Endodermal cell (in vitro differentiated cells): Measurements from ENCODE around the gene LRP3. TPM values are rescaled to one million over a fixed set of nuclear protein-coding genes. Genes with fewer than 3 reads are reported as not detected.

ENCODE experiments used
- DNase-seq: peaks from one replicate; pipeline ENCODE4 v3.0.0-alpha.2; 2017
- H3K27ac ChIP-seq: 2 replicates; pipeline ENCODE4 v1.5.1; 2013; ENCODE audit warnings: mild to moderate bottlenecking, low read depth, low read length, moderate library complexity
- H3K27me3 ChIP-seq: 2 replicates; pipeline ENCODE4 v1.6.1; 2013; ENCODE audit warnings: mild to moderate bottlenecking, low read length, moderate library complexity; ENCODE audit not compliant: insufficient read depth, control insufficient read depth, poor library complexity, severe bottlenecking
- H3K36me3 ChIP-seq: 2 replicates; pipeline ENCODE4 v1.7.0; 2013; ENCODE audit warnings: mild to moderate bottlenecking, low read length, moderate library complexity; ENCODE audit not compliant: control insufficient read depth, insufficient read depth
- H3K4me1 ChIP-seq: one replicate; pipeline ENCODE4 v1.7.0; 2013; ENCODE audit warnings: low read length; ENCODE audit not compliant: control insufficient read depth, insufficient read depth
- H3K4me3 ChIP-seq: 2 replicates; pipeline ENCODE4 v1.5.1; 2013; ENCODE audit warnings: mild to moderate bottlenecking, low read length, moderate library complexity
- H3K9ac ChIP-seq: 2 replicates; pipeline ENCODE4 v1.6.1; 2013; ENCODE audit warnings: mild to moderate bottlenecking, low read length, moderate library complexity; ENCODE audit not compliant: poor library complexity, severe bottlenecking; ENCODE audit errors: extremely low read depth
- H3K9me3 ChIP-seq: 2 replicates; pipeline ENCODE4 v1.6.1; 2013; ENCODE audit warnings: mild to moderate bottlenecking, low read length, moderate library complexity; ENCODE audit not compliant: control insufficient read depth
- H3K27ac Mint-ChIP-seq: 2 replicates; pipeline ENCODE4 v1.8.0; 2020; ENCODE audit warnings: mixed read lengths
- H3K27me3 Mint-ChIP-seq: 2 replicates; pipeline ENCODE4 v1.8.0; 2021; ENCODE audit warnings: mild to moderate bottlenecking, mixed read lengths; ENCODE audit not compliant: insufficient read depth
- H3K36me3 Mint-ChIP-seq: 2 replicates; pipeline ENCODE4 v1.8.0; 2020; ENCODE audit warnings: low read depth, mixed read lengths
- H3K4me1 Mint-ChIP-seq: 2 replicates; pipeline ENCODE4 v1.8.0; 2020; ENCODE audit warnings: mixed read lengths
- H3K4me3 Mint-ChIP-seq: 2 replicates; pipeline ENCODE4 v1.8.0; 2020; ENCODE audit warnings: mild to moderate bottlenecking, moderate library complexity, mixed read lengths
- H3K9me3 Mint-ChIP-seq: 2 replicates; pipeline ENCODE4 v1.8.0; 2020; ENCODE audit warnings: mild to moderate bottlenecking, mixed read lengths
- WGBS, 2 experiments: methylation state at CpG; one replicate each; pipeline versions ENCODE4 v1.1.5 to v1.1.7; 2013; ENCODE audit warnings: missing lambda C conversion rate in 2 of 2, mixed read lengths in 1 of 2; ENCODE audit not compliant: insufficient coverage in 1 of 2, insufficient read length in 1 of 2; 5-methylcytosine and 5-hydroxymethylcytosine counted together
- total RNA-seq, 2 donors: library from RNA; stranded (reverse); fragmentation: NEBNext Ultra II Directional in 1 of 2; extraction: Animal tissue kit (Norgen Biotek cat#: 25700) in 1 of 2; gene quantifications; 2 replicates in 1 of 2; 3 replicates in 1 of 2; pipeline ENCODE4 v1.2.1, GENCODE V29; 2021
- TF ChIP-seq, protein P1 (sequence below): fragments of 200-600 bp; sonication (generic); conservative IDR thresholded peaks from 2 replicates; pipeline ENCODE4 v1.5.0; 2021; ENCODE audit warnings: antibody characterized with exemption, mild to moderate bottlenecking

Gene LRP3
- total RNA-seq, 2 donors from 2014 or later, result 21.2 to 34.4 TPM

DNA sequence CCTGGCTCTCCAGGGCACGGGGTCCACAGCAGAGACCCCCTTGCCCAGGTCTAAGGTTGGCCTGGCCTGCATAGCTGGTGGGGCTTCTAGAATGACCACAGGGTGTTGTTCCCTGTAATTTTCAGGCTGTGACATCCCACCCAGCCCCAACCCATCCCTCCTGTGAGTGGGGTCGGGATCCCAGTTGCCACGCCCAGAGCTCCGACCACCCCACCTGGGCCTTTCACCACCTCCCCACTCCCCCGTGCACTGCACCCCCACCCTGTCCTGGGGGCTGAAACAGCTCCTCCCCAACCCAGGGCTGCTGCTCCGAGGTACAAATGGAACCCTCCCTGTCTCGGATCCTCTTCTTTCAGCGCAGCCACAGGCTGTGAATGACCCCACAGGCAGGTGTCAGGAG, 40.0 kb downstream of the LRP3 start:
- H3K9me3 ChIP-seq, result peaks cover 6% of the 10 kb centered on the region
- H3K27me3 ChIP-seq, result no peaks in the 10 kb centered on the region
- H3K4me1 Mint-ChIP-seq, result no peaks in the 10 kb centered on the region
- H3K4me3 ChIP-seq, result no peak overlapping the region
- whole genome bisulfite sequencing, 2 experiments, result 87 to 95% methylated on average over 3 to 8 of the region's 8 CpGs
- no peak overlapping the region for H3K9ac ChIP-seq
- no peaks in the 10 kb centered on the region for H3K36me3 Mint-ChIP-seq
- DNase-seq, result no peak
- no peak overlapping the region for H3K4me3 Mint-ChIP-seq
- H3K27me3 Mint-ChIP-seq, result peaks cover 21% of the 10 kb centered on the region
- TF ChIP-seq, protein P1, sequence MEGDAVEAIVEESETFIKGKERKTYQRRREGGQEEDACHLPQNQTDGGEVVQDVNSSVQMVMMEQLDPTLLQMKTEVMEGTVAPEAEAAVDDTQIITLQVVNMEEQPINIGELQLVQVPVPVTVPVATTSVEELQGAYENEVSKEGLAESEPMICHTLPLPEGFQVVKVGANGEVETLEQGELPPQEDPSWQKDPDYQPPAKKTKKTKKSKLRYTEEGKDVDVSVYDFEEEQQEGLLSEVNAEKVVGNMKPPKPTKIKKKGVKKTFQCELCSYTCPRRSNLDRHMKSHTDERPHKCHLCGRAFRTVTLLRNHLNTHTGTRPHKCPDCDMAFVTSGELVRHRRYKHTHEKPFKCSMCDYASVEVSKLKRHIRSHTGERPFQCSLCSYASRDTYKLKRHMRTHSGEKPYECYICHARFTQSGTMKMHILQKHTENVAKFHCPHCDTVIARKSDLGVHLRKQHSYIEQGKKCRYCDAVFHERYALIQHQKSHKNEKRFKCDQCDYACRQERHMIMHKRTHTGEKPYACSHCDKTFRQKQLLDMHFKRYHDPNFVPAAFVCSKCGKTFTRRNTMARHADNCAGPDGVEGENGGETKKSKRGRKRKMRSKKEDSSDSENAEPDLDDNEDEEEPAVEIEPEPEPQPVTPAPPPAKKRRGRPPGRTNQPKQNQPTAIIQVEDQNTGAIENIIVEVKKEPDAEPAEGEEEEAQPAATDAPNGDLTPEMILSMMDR, result no peak
- no peak overlapping the region for H3K27ac Mint-ChIP-seq
- no peaks in the 10 kb centered on the region for H3K36me3 ChIP-seq
- no peaks in the 10 kb centered on the region for H3K9me3 Mint-ChIP-seq
- no peaks in the 10 kb centered on the region for H3K4me1 ChIP-seq
- H3K27ac ChIP-seq, result no peak overlapping the region

DNA sequence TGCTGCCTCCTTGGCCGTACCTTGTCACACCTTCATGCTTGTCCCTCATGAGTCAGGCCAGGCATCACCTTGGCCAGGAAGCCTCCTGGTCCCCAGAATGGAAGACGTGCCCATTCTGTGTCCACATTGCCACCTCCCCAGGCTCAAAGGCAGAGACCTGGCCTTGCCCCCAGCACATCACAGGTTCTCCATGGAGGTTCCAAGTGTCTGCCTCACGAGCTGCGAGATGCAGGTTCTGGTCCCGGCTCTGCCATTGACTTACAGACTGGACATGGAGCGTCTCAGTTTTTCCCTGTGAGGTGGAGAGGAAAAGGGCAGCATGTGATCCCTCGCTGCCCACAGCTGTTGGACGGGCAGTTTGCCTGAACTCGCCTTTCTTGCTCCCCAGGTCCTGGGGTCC, 40.6 kb downstream of the LRP3 start:
- H3K27ac ChIP-seq, result no peak overlapping the region
- H3K4me3 ChIP-seq, result no peak overlapping the region
- Mint-ChIP-seq H3K27ac (no peak overlapping the region), H3K9me3 (no peaks in the 10 kb centered on the region), H3K4me3 (no peak overlapping the region), H3K36me3 (no peaks in the 10 kb centered on the region), H3K27me3 (peaks cover 19% of the 10 kb centered on the region), H3K4me1 (no peaks in the 10 kb centered on the region)
- 75 to 86% methylated on average over 4 to 9 of the region's 9 CpGs for WGBS, 2 experiments
- H3K9ac ChIP-seq, result no peak overlapping the region
- DNase-seq, result no peak
- H3K4me1 ChIP-seq, result no peaks in the 10 kb centered on the region
- TF ChIP-seq, protein P1, result no peak
- no peaks in the 10 kb centered on the region for H3K27me3 ChIP-seq
- H3K9me3 ChIP-seq, result no peaks in the 10 kb centered on the region
- no peaks in the 10 kb centered on the region for H3K36me3 ChIP-seq

DNA sequence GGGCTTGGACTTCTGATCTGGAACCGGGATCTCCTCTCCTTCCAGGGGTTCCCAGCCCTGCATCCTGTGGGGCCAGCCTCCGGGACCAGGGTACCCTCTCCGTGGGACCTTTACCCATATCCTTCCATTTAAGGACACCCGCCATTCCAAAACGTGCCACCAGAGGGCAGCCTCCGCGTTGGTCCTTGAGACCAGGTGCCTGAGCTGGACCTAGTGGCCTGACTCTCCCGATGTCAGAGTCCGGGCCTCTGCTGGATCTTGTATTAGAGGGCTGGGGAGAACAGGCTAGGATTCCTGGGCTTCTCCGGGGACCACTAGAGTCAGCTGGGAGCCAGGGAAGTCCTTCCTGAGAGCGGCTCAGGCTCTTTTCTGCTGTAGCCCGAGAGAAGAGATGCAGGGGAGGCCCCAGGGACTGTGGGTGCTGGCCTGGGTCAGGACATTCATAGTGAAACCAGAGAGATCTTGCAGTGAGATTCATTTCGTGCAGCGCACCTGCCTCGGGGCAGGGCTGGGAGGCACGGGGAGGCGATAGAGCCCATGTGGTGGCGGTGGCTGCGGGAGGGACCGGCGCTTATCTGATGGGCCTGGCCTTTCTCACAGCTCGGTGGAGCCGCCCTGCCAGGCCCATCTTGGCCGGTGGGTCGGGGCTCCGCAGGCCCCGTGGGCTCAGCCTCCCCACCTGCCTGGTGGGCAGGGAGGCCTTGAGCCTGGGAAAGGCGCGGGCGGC, 41.3 kb downstream of the LRP3 start:
- Mint-ChIP-seq H3K27ac (no peak overlapping the region), H3K36me3 (no peaks in the 10 kb centered on the region), H3K9me3 (no peaks in the 10 kb centered on the region), H3K4me1 (no peaks in the 10 kb centered on the region), H3K27me3 (peaks cover 15% of the 10 kb centered on the region), H3K4me3 (no peak overlapping the region)
- Histone ChIP-seq H3K9me3 (no peaks in the 10 kb centered on the region), H3K36me3 (no peaks in the 10 kb centered on the region), H3K27me3 (no peaks in the 10 kb centered on the region), H3K27ac (no peak overlapping the region), H3K4me1 (no peaks in the 10 kb centered on the region), H3K4me3 (no peak overlapping the region), H3K9ac (no peak overlapping the region)
- WGBS, 2 experiments, result 67 to 78% methylated on average over 16 to 30 of the region's 30 CpGs
- peak; percentile 96 for DNase-seq
- TF ChIP-seq, protein P1, result peak; percentile 91
